ENCODE data around the gene MYOG. TPM values are rescaled to one million over a fixed set of nuclear protein-coding genes. Genes with fewer than 3 reads are reported as not detected.

MYOG gene
- total RNA-seq, 1 donor from 2014 or later, result not detected

- Mint-ChIP-seq H3K36me3 (ENCODE audit: low read depth) (no peaks in the 10 kb centered on the region), H3K27me3 (peaks cover 10% of the 10 kb centered on the region), H3K9me3 (no peaks in the 10 kb centered on the region), H3K27ac (no peak overlapping the region), H3K4me3 (no peak overlapping the region), H3K4me1 (peaks cover 3% of the 10 kb centered on the region)
- DNase-seq (no peak), ATAC-seq (ENCODE audit: low read depth) (no peak)
- CTCF ChIA-PET, result no interaction called here
- POLR2A ChIA-PET, result no interaction called here
- intact Hi-C loops (cut with micrococcal nuclease), result loop anchor here (2.0 kb wide), 2 partner anchors 303 to 449 kb away; no protein-coding TSS in a partner anchor
- TF ChIP-seq CTCF (IDR thresholded peaks at IDR 0.05), result no peak
Observed at GRCh38 chr1:203037509-203038190, 48.2 kb downstream of the MYOG start.

- Mint-ChIP-seq H3K9me3 (no peaks in the 10 kb centered on the region), H3K4me3 (no peak overlapping the region), H3K36me3 (ENCODE audit: low read depth) (no peaks in the 10 kb centered on the region), H3K4me1 (peaks cover 3% of the 10 kb centered on the region), H3K27ac (no peak overlapping the region), H3K27me3 (peaks cover 10% of the 10 kb centered on the region)
- no peak for TF ChIP-seq CTCF (IDR thresholded peaks at IDR 0.05)
- intact Hi-C loops (cut with micrococcal nuclease), result no loop called here
- no peak for DNase-seq
- ChIA-PET POLR2A (no interaction called here), CTCF (no interaction called here)
- no peak for ATAC-seq (ENCODE audit: low read depth)
Observed at GRCh38 chr1:203036537-203036936, 49.3 kb downstream of the MYOG start.

GRCh38 chr1:203036135-203036534 is 49.7 kb downstream of the MYOG start:
- ATAC-seq (ENCODE audit: low read depth) (no peak), DNase-seq (no peak)
- no peak overlapping the region for H3K27ac Mint-ChIP-seq
- H3K4me1 Mint-ChIP-seq, result peaks cover 3% of the 10 kb centered on the region
- TF ChIP-seq CTCF (IDR thresholded peaks at IDR 0.05), result no peak
- POLR2A ChIA-PET, result no interaction called here
- no peaks in the 10 kb centered on the region for H3K9me3 Mint-ChIP-seq
- intact Hi-C loops (cut with micrococcal nuclease), result no loop called here
- CTCF ChIA-PET, result no interaction called here
- H3K27me3 Mint-ChIP-seq, result peaks cover 10% of the 10 kb centered on the region
- no peaks in the 10 kb centered on the region for H3K36me3 Mint-ChIP-seq (ENCODE audit: low read depth)
- no peak overlapping the region for H3K4me3 Mint-ChIP-seq

- ATAC-seq (ENCODE audit: low read depth) (no peak), DNase-seq (no peak)
- no peak for TF ChIP-seq CTCF (IDR thresholded peaks at IDR 0.05)
- peaks cover 3% of the 10 kb centered on the region for H3K4me1 Mint-ChIP-seq
- ChIA-PET CTCF (interaction anchor here (1.5 kb wide), 1 partner anchor 181 kb away, joined by 4 read pairs; no protein-coding TSS in a partner anchor), POLR2A (no interaction called here)
- H3K36me3 Mint-ChIP-seq (ENCODE audit: low read depth), result no peaks in the 10 kb centered on the region
- H3K27ac Mint-ChIP-seq, result no peak overlapping the region
- peaks cover 10% of the 10 kb centered on the region for H3K27me3 Mint-ChIP-seq
- H3K4me3 Mint-ChIP-seq, result no peak overlapping the region
- intact Hi-C loops (cut with micrococcal nuclease), result no loop called here
- H3K9me3 Mint-ChIP-seq, result no peaks in the 10 kb centered on the region
Observed at GRCh38 chr1:203035111-203036000, 50.5 kb downstream of the MYOG start.

GRCh38 chr1:203034422-203035110 is 51.2 kb downstream of the MYOG start:
- no peak overlapping the region for H3K27ac Mint-ChIP-seq
- POLR2A ChIA-PET, result no interaction called here
- H3K4me3 Mint-ChIP-seq, result no peak overlapping the region
- no peaks in the 10 kb centered on the region for H3K9me3 Mint-ChIP-seq
- intact Hi-C loops (cut with micrococcal nuclease), result no loop called here
- no peak for ATAC-seq (ENCODE audit: low read depth)
- CTCF ChIA-PET, result interaction anchor here (1.5 kb wide), 1 partner anchor 181 kb away, joined by 4 read pairs; no protein-coding TSS in a partner anchor
- peaks cover 3% of the 10 kb centered on the region for H3K4me1 Mint-ChIP-seq
- H3K36me3 Mint-ChIP-seq (ENCODE audit: low read depth), result no peaks in the 10 kb centered on the region
- DNase-seq, result no peak
- no peak for TF ChIP-seq CTCF (IDR thresholded peaks at IDR 0.05)
- peaks cover 8% of the 10 kb centered on the region for H3K27me3 Mint-ChIP-seq

Data from activated B cell treated with CpG ODN at 0.5 μM for 24 hours (primary cell).